Measurements from ENCODE around the gene AKR1A1.

- TF ChIP-seq CTCF (IDR thresholded peaks at IDR 0.05) (no peak), POLR2A (IDR thresholded peaks at IDR 0.05; ENCODE audit: low read depth) (no peak), POLR2AphosphoS5 (IDR thresholded peaks at IDR 0.05) (no peak), EP300 (IDR thresholded peaks at IDR 0.05) (no peak)
These were observed 18.8 kb upstream of the AKR1A1 start for GRCh38 chr1:45531873-45532272.

Data from esophagus muscularis mucosa (tissue), 4 donors.